ENCODE results near the gene FZD10.

The FZD10 gene

GRCh38 chr12:130169924-130170323 is 7.7 kb downstream of the FZD10 start:
- no peak overlapping the region for H3K4me3 ChIP-seq (ENCODE audit: low read depth, low read length, poor library complexity, severe bottlenecking)
- TF ChIP-seq EZH2 (IDR thresholded peaks at IDR 0.05; ENCODE audit: borderline replicate concordance, low read length) (no peak), CTCF (IDR thresholded peaks at IDR 0.05; ENCODE audit: low read length) (no peak)

GRCh38 chr12:130170611-130171010 is 8.3 kb downstream of the FZD10 start:
- no peaks in the 10 kb centered on the region for H3F3A ChIP-seq (ENCODE audit: insufficient read depth, low read length)
- no peaks in the 10 kb centered on the region for H3K4me1 ChIP-seq (ENCODE audit: insufficient read depth, low read length, severe bottlenecking)
- TF ChIP-seq EZH2 (IDR thresholded peaks at IDR 0.05; ENCODE audit: borderline replicate concordance, low read length) (no peak), CTCF (IDR thresholded peaks at IDR 0.05; ENCODE audit: low read length) (no peak)
- H3K9me2 ChIP-seq (ENCODE audit: low read depth, low read length), result no peaks in the 10 kb centered on the region
- H3K9me3 ChIP-seq (ENCODE audit: low read length), result no peaks in the 10 kb centered on the region
- H3K79me2 ChIP-seq (ENCODE audit: insufficient read depth, low read length), result no peaks in the 10 kb centered on the region
- H3K27me3 ChIP-seq (ENCODE audit: insufficient read depth, low read length), result no peaks in the 10 kb centered on the region
- no peak overlapping the region for H3K4me2 ChIP-seq (ENCODE audit: low read length)
- no peaks in the 10 kb centered on the region for H4K20me1 ChIP-seq (ENCODE audit: insufficient read depth, low read length)
- H3K4me3 ChIP-seq (ENCODE audit: low read depth, low read length, poor library complexity, severe bottlenecking), result no peak overlapping the region
- no peak overlapping the region for H3K9ac ChIP-seq (ENCODE audit: low read length)
- H3K36me3 ChIP-seq (ENCODE audit: insufficient read depth, low read length), result no peaks in the 10 kb centered on the region
- H2AFZ ChIP-seq (ENCODE audit: low read length), result no peak overlapping the region
- no peak overlapping the region for H3K27ac ChIP-seq (ENCODE audit: low read depth, low read length, poor library complexity, severe bottlenecking)

More at GRCh38 chr12:130169924-130170323, 7.7 kb downstream of the FZD10 start:
- no peaks in the 10 kb centered on the region for H3K9me2 ChIP-seq (ENCODE audit: low read depth, low read length)
- H3K9ac ChIP-seq (ENCODE audit: low read length), result no peak overlapping the region
- H3K27ac ChIP-seq (ENCODE audit: low read depth, low read length, poor library complexity, severe bottlenecking), result no peak overlapping the region
- H3K79me2 ChIP-seq (ENCODE audit: insufficient read depth, low read length), result no peaks in the 10 kb centered on the region
- H3K4me1 ChIP-seq (ENCODE audit: insufficient read depth, low read length, severe bottlenecking), result no peaks in the 10 kb centered on the region
- H3K27me3 ChIP-seq (ENCODE audit: insufficient read depth, low read length), result no peaks in the 10 kb centered on the region
- no peaks in the 10 kb centered on the region for H4K20me1 ChIP-seq (ENCODE audit: insufficient read depth, low read length)
- no peaks in the 10 kb centered on the region for H3K9me3 ChIP-seq (ENCODE audit: low read length)
- no peak overlapping the region for H3K4me2 ChIP-seq (ENCODE audit: low read length)
- H3K36me3 ChIP-seq (ENCODE audit: insufficient read depth, low read length), result no peaks in the 10 kb centered on the region
- H2AFZ ChIP-seq (ENCODE audit: low read length), result no peak overlapping the region
- H3F3A ChIP-seq (ENCODE audit: insufficient read depth, low read length), result no peaks in the 10 kb centered on the region

DNA sequence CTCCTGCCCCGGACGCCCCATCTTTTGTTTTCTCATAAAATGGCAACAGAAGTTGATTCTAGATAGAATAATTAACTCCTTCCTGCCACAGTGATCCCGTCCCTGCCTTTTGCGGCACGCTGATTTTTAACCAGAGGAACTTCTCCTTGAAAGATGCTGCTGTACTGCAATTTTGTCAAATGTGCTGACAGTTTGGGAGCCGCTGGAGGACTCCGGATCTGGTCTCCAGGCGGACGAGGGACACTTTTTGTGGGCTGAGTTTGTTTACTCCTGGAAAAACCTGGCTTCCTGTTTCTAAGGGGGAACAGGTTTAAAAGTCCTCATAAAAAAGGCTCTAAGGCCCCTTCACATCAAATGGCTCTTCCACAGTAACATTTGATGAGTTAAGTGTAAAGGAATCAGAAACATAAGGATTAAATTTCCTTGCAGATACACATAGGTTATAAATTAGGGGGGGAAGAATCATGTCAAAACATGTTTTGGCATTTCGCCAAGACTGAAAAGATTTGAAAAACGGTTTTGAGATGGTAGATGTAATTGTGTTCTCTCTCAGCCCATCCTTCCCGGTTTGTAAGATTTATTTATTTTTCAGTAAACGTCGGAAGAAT is 15.5 kb downstream of the FZD10 start:
- TF ChIP-seq EZH2 (IDR thresholded peaks at IDR 0.05; ENCODE audit: borderline replicate concordance, low read length) (no peak), CTCF (IDR thresholded peaks at IDR 0.05; ENCODE audit: low read length) (no peak)

More for the DNA sequence above, 15.5 kb downstream of the FZD10 start:
- no peak overlapping the region for H3K4me3 ChIP-seq (ENCODE audit: low read depth, low read length, poor library complexity, severe bottlenecking)
- H3K36me3 ChIP-seq (ENCODE audit: insufficient read depth, low read length), result no peaks in the 10 kb centered on the region
- no peaks in the 10 kb centered on the region for H3F3A ChIP-seq (ENCODE audit: insufficient read depth, low read length)
- no peaks in the 10 kb centered on the region for H3K9me3 ChIP-seq (ENCODE audit: low read length)
- H3K4me2 ChIP-seq (ENCODE audit: low read length), result no peak overlapping the region
- H3K27ac ChIP-seq (ENCODE audit: low read depth, low read length, poor library complexity, severe bottlenecking), result no peak overlapping the region
- H2AFZ ChIP-seq (ENCODE audit: low read length), result no peak overlapping the region
- no peaks in the 10 kb centered on the region for H3K9me2 ChIP-seq (ENCODE audit: low read depth, low read length)
- no peaks in the 10 kb centered on the region for H4K20me1 ChIP-seq (ENCODE audit: insufficient read depth, low read length)
- no peaks in the 10 kb centered on the region for H3K79me2 ChIP-seq (ENCODE audit: insufficient read depth, low read length)
- no peak overlapping the region for H3K9ac ChIP-seq (ENCODE audit: low read length)
- no peaks in the 10 kb centered on the region for H3K4me1 ChIP-seq (ENCODE audit: insufficient read depth, low read length, severe bottlenecking)
- H3K27me3 ChIP-seq (ENCODE audit: insufficient read depth, low read length), result no peaks in the 10 kb centered on the region

Data from OCI-LY1 (cell line).